Peyer's patch (tissue), 4 donors: Measurements from ENCODE around the gene OR5M8.

ENCODE experiments used
- POLR2A ChIP-seq, 2 donors: fragments of 450-650 bp; IDR thresholded peaks; one replicate each; pipeline ENCODE4 v1.5.1; 2017; ENCODE audit warnings: antibody characterized with exemption in 2 of 2, mild to moderate bottlenecking in 2 of 2, moderate library complexity in 2 of 2
- TF ChIP-seq, protein P1 (sequence below), 6 experiments: fragments of 450-650 bp in 4 of 6; fragments of 200-600 bp in 2 of 6; sonication (generic) in 1 of 6; IDR thresholded peaks; one replicate each; pipeline ENCODE4 v1.5.1; 2017 to 2019; ENCODE audit warnings: antibody characterized with exemption in 6 of 6, mild to moderate bottlenecking in 3 of 6, moderate library complexity in 1 of 6

DNA sequence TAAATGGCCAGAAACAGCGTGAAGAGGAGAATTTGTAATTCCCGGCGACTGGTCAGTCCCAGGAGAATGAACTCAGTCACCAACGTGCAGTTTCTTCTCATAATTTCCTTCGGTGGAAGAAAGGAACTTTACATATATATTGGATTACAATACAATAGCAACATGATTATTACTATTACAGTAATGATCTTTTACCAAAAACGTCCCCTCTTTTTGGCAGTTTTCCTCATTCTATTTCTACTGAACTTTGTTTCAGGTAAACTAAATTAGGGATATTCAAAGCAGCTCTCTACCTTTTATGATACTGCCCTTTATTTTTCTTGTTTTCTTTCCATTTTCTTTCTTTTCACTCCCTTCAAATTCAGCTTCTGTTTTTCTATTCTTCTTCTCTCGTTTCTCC, at the start of gene OR5M8:
- TF ChIP-seq, protein P1, sequence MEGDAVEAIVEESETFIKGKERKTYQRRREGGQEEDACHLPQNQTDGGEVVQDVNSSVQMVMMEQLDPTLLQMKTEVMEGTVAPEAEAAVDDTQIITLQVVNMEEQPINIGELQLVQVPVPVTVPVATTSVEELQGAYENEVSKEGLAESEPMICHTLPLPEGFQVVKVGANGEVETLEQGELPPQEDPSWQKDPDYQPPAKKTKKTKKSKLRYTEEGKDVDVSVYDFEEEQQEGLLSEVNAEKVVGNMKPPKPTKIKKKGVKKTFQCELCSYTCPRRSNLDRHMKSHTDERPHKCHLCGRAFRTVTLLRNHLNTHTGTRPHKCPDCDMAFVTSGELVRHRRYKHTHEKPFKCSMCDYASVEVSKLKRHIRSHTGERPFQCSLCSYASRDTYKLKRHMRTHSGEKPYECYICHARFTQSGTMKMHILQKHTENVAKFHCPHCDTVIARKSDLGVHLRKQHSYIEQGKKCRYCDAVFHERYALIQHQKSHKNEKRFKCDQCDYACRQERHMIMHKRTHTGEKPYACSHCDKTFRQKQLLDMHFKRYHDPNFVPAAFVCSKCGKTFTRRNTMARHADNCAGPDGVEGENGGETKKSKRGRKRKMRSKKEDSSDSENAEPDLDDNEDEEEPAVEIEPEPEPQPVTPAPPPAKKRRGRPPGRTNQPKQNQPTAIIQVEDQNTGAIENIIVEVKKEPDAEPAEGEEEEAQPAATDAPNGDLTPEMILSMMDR (IDR thresholded peaks at IDR 0.05): no peak
- no peak for TF ChIP-seq POLR2A (IDR thresholded peaks at IDR 0.05)
